Mononuclear cell (primary cell): Measurements from ENCODE around the gene SERPINF2. TPM values are rescaled to one million over a fixed set of nuclear protein-coding genes. Genes with fewer than 3 reads are reported as not detected.

Source experiments
- H3K27me3 ChIP-seq: 2 replicates; pipeline ENCODE4 v1.6.0; 2011; ENCODE audit warnings: low read length, control low read depth; ENCODE audit not compliant: insufficient read depth
- H3K4me1 ChIP-seq: 2 replicates; pipeline ENCODE4 v1.5.1; 2011; ENCODE audit warnings: mild to moderate bottlenecking, low read length, control low read depth; ENCODE audit not compliant: insufficient read depth
- H3K4me3 ChIP-seq: 2 replicates; pipeline ENCODE4 v1.5.1; 2011; ENCODE audit warnings: mild to moderate bottlenecking, low read length, moderate library complexity
- H3K9me3 ChIP-seq: 2 replicates; pipeline ENCODE4 v1.5.1; 2011; ENCODE audit warnings: low read depth, mild to moderate bottlenecking, control low read depth, low read length
- total RNA-seq: library from RNA; depleted of rRNA; stranded (reverse); fragments of >200 nt; gene quantifications from one replicate; pipeline ENCODE4 v1.2.3, GENCODE V29; 2012

Gene SERPINF2
- total RNA-seq, 1 donor: 0.52 TPM

GRCh38 chr17:1800712-1801111 lies 58.0 kb downstream of the SERPINF2 start:
- no peaks in the 10 kb centered on the region for H3K27me3 ChIP-seq
- no peaks in the 10 kb centered on the region for H3K4me1 ChIP-seq
- no peak overlapping the region for H3K4me3 ChIP-seq
- no peaks in the 10 kb centered on the region for H3K9me3 ChIP-seq

GRCh38 chr17:1802429-1802828 lies 59.8 kb downstream of the SERPINF2 start:
- no peaks in the 10 kb centered on the region for H3K4me1 ChIP-seq
- H3K27me3 ChIP-seq: no peaks in the 10 kb centered on the region
- no peak overlapping the region for H3K4me3 ChIP-seq
- H3K9me3 ChIP-seq: no peaks in the 10 kb centered on the region

- H3K4me3 ChIP-seq: no peak overlapping the region
- no peaks in the 10 kb centered on the region for H3K4me1 ChIP-seq
- no peaks in the 10 kb centered on the region for H3K27me3 ChIP-seq
- H3K9me3 ChIP-seq: no peaks in the 10 kb centered on the region
These were observed 60.6 kb downstream of the SERPINF2 start for GRCh38 chr17:1803280-1803679.

Other genes with a start within 250 kb of the SERPINF2 start
- gene INPP5K, start 226.3 kb upstream of the SERPINF2 start, total RNA-seq: 102 TPM
- 16.8 TPM for gene PITPNA, start 180.1 kb upstream of the SERPINF2 start, total RNA-seq
- 88.4 TPM for gene SLC43A2, start 114.0 kb upstream of the SERPINF2 start, total RNA-seq
- gene SCARF1, start 97.1 kb upstream of the SERPINF2 start, total RNA-seq: 4.6 TPM
- 6.7 TPM for gene RILP, start 93.0 kb upstream of the SERPINF2 start, total RNA-seq
- 186 TPM for gene PRPF8, start 58.0 kb upstream of the SERPINF2 start, total RNA-seq
- gene TLCD2, start 32.5 kb upstream of the SERPINF2 start, total RNA-seq: under 0.01 TPM
- gene WDR81, start 18.2 kb upstream of the SERPINF2 start, total RNA-seq: 19.9 TPM
- 15.1 TPM for gene SERPINF1, start 19.2 kb downstream of the SERPINF2 start, total RNA-seq
- 7.1 TPM for gene SMYD4, start 87.0 kb downstream of the SERPINF2 start, total RNA-seq
- gene RPA1, start 87.1 kb downstream of the SERPINF2 start, total RNA-seq: 21.3 TPM